ENCODE measurements around the gene ACOX3.

The ACOX3 gene

GRCh38 chr4:8317474-8317873 lies 123.0 kb downstream of the ACOX3 start:
- peaks cover 12% of the 10 kb centered on the region for H3K4me1 ChIP-seq
- H3K9me3 ChIP-seq = no peaks in the 10 kb centered on the region
- TF ChIP-seq CTCF (IDR thresholded peaks at IDR 0.05; ENCODE audit: low read depth, low read length) = no peak
- no peak overlapping the region for H3K4me3 ChIP-seq (ENCODE audit: low read depth, low read length)
- DNase-seq = no peak
- no peaks in the 10 kb centered on the region for H3K27me3 ChIP-seq
- H3K36me3 ChIP-seq = no peaks in the 10 kb centered on the region

DNA sequence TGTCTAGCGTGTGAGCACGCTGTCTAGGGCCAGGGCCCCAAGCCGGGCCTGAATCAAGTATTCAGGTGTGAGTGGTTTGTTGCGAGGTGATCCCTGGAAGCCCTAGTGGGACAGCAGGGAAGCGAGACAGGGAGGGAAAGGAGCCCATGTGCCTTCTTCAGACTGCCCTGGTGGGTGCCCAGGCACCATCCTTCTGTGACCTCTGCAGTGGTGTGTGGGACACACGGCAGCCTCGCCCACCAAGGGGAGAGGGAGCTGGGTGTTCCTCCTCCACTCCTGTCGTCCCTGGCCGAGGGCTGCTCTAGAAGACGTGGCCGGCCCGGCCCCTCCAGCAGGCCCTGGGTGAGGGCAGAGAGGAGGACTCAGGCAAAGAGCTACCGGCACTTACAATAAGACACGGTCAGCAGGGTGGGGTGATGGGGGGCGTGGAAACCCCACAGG lies 123.6 kb downstream of the ACOX3 start:
- H3K4me3 ChIP-seq (ENCODE audit: low read depth, low read length) = no peak overlapping the region
- H3K4me1 ChIP-seq = peaks cover 12% of the 10 kb centered on the region
- no peak for DNase-seq
- H3K36me3 ChIP-seq = no peaks in the 10 kb centered on the region
- H3K9me3 ChIP-seq = no peaks in the 10 kb centered on the region
- no peaks in the 10 kb centered on the region for H3K27me3 ChIP-seq
- TF ChIP-seq CTCF (IDR thresholded peaks at IDR 0.05; ENCODE audit: low read depth, low read length) = no peak

Data from BE2C (cell line).